ENCODE data around the gene WIF1. TPM values are rescaled to one million over a fixed set of nuclear protein-coding genes. Genes with fewer than 3 reads are reported as not detected.

Gene WIF1
- total and polyA plus RNA-seq, 2 of the 4 experiments (the other 2 are of a cell fraction) = not detected

DNA sequence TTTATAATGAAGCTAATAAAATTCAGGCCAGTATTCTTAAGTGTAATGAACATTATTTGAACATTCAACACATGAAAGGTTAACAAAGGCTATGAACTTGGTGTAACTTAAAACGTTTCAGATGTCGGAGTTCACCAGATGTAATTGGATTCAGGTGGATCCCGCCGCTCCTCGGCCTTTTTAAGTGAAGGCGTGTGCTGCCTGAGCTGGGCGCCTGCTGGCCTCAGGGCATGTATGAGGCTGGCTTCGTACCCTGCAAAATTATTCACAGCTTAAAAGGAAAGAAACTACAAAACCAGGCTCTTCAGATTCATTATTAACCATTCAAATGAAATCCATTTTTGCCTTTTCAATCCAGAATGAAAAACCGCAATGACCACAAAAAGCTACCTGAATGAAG, 69.9 kb downstream of the WIF1 start:
- intact Hi-C loops (cut with micrococcal nuclease) (no loop called here), in situ Hi-C loops (cut with MboI; ENCODE audit: low sequenced_read_pairs) (no loop called here), dilution Hi-C loops (cut with HindIII; ENCODE audit: low sequenced_read_pairs, unreplicated experiment) (no loop called here)
- Histone ChIP-seq H3K79me1 (ENCODE audit: low read depth in 1 of 2, low read length in 2 of 2) (no peaks in the 10 kb centered on the region), H2BK15ac (ENCODE audit: low read depth, low read length) (no peak overlapping the region), H3K56ac (ENCODE audit: extremely low read depth, insufficient read depth, low read length) (no peak overlapping the region), H3K4me2 (ENCODE audit: low read depth, low read length) (no peak overlapping the region), H4K91ac (ENCODE audit: insufficient read depth, low read depth, low read length) (no peak overlapping the region), H3K27me3 (ENCODE audit: control insufficient read depth, insufficient read depth, low read length) (peaks cover 7% of the 10 kb centered on the region), H3K14ac (replicated peaks; ENCODE audit: low read depth, low read length) (no peak overlapping the region), H2BK120ac (ENCODE audit: low read depth, low read length) (no peak overlapping the region), H3K36me3 (ENCODE audit: control insufficient read depth, insufficient read depth, low read length) (no peaks in the 10 kb centered on the region), H3K9me3 (ENCODE audit: control insufficient read depth, insufficient read depth, low read length) (no peaks in the 10 kb centered on the region), H3K4me1 (ENCODE audit: control insufficient read depth, insufficient read depth, low read length) (no peaks in the 10 kb centered on the region), H4K8ac (ENCODE audit: low read depth in 2 of 2, low read length in 2 of 2) (no peak overlapping the region), H3K4ac (ENCODE audit: low read depth, low read length) (no peak overlapping the region), H3K4me3 (ENCODE audit: insufficient read depth, low read depth, low read length) (no peak overlapping the region), H2AK5ac (ENCODE audit: low read depth, low read length) (no peak overlapping the region), H2AFZ (replicated peaks; ENCODE audit: low read length, poor library complexity) (no peak overlapping the region), H2BK20ac (ENCODE audit: low read depth, low read length) (no peak overlapping the region), H3K18ac (ENCODE audit: low read depth, low read length) (no peak overlapping the region), H3K9me1 (ENCODE audit: insufficient read depth, low read length) (no peaks in the 10 kb centered on the region), H2AK9ac (replicated peaks; ENCODE audit: low read depth, low read length, poor library complexity) (no peak overlapping the region), H4K5ac (ENCODE audit: low read depth, low read length) (no peak overlapping the region), H3K27ac (ENCODE audit: insufficient read depth, low read length) (no peak overlapping the region), H4K20me1 (ENCODE audit: insufficient read depth, low read length) (no peaks in the 10 kb centered on the region), H3K9ac (ENCODE audit: low read depth, low read length) (no peak overlapping the region), H3K23ac (ENCODE audit: low read depth, low read length) (no peak overlapping the region), H2BK5ac (ENCODE audit: low read depth, low read length, poor library complexity, severe bottlenecking) (no peak overlapping the region)
- no peak for DNase-seq
- ChIA-PET CTCF (no interaction called here), POLR2A (ENCODE audit: unreplicated experiment) (no interaction called here)
- no TSS peak for BruUV-seq (replicated peaks)
- WGBS, 2 experiments (ENCODE audit: extremely low coverage in 2 of 2, insufficient read length in 1 of 2) = 33% methylated on average over 1 of the region's 9 CpGs; no CpG with 5 or more reads in 1 of the 2 experiments
- no peak for ATAC-seq (ENCODE audit: low read depth)
- TF ChIP-seq, protein P1, sequence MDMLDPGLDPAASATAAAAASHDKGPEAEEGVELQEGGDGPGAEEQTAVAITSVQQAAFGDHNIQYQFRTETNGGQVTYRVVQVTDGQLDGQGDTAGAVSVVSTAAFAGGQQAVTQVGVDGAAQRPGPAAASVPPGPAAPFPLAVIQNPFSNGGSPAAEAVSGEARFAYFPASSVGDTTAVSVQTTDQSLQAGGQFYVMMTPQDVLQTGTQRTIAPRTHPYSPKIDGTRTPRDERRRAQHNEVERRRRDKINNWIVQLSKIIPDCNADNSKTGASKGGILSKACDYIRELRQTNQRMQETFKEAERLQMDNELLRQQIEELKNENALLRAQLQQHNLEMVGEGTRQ (IDR thresholded peaks at IDR 0.05; ENCODE audit: low read depth, low read length) = no peak
- no peak for TF ChIP-seq NFE2L2 (IDR thresholded peaks at IDR 0.05; ENCODE audit: low read depth, low read length)
- TF ChIP-seq POLR2A (IDR thresholded peaks at IDR 0.05; ENCODE audit: low read depth, low read length) = no peak
- TF ChIP-seq, protein P2, sequence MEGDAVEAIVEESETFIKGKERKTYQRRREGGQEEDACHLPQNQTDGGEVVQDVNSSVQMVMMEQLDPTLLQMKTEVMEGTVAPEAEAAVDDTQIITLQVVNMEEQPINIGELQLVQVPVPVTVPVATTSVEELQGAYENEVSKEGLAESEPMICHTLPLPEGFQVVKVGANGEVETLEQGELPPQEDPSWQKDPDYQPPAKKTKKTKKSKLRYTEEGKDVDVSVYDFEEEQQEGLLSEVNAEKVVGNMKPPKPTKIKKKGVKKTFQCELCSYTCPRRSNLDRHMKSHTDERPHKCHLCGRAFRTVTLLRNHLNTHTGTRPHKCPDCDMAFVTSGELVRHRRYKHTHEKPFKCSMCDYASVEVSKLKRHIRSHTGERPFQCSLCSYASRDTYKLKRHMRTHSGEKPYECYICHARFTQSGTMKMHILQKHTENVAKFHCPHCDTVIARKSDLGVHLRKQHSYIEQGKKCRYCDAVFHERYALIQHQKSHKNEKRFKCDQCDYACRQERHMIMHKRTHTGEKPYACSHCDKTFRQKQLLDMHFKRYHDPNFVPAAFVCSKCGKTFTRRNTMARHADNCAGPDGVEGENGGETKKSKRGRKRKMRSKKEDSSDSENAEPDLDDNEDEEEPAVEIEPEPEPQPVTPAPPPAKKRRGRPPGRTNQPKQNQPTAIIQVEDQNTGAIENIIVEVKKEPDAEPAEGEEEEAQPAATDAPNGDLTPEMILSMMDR (conservative IDR thresholded peaks at IDR 0.05; ENCODE audit: low read depth, low read length) = no peak
- TF ChIP-seq RCOR1 (IDR thresholded peaks at IDR 0.05; ENCODE audit: insufficient replicate concordance, low read length) = no peak
- no peak for TF ChIP-seq SMC3 (IDR thresholded peaks at IDR 0.05; ENCODE audit: low read depth, low read length)
- TF ChIP-seq MAZ (IDR thresholded peaks at IDR 0.05; ENCODE audit: borderline replicate concordance, low read depth, low read length) = no peak
- no peak for TF ChIP-seq BHLHE40 (IDR thresholded peaks at IDR 0.05; ENCODE audit: low read depth, low read length)
- no peak for TF ChIP-seq MXI1 (IDR thresholded peaks at IDR 0.05; ENCODE audit: borderline replicate concordance, low read depth, low read length)
- TF ChIP-seq RFX5 (IDR thresholded peaks at IDR 0.05; ENCODE audit: low read depth, low read length) = no peak
- TF ChIP-seq, protein P3, sequence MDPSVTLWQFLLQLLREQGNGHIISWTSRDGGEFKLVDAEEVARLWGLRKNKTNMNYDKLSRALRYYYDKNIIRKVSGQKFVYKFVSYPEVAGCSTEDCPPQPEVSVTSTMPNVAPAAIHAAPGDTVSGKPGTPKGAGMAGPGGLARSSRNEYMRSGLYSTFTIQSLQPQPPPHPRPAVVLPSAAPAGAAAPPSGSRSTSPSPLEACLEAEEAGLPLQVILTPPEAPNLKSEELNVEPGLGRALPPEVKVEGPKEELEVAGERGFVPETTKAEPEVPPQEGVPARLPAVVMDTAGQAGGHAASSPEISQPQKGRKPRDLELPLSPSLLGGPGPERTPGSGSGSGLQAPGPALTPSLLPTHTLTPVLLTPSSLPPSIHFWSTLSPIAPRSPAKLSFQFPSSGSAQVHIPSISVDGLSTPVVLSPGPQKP (IDR thresholded peaks at IDR 0.05; ENCODE audit: borderline replicate concordance, low read depth, low read length) = no peak
- TF ChIP-seq CEBPB (IDR thresholded peaks at IDR 0.05; ENCODE audit: low read depth, low read length) = no peak
- TF ChIP-seq MAFK (IDR thresholded peaks at IDR 0.05; ENCODE audit: low read depth, low read length) = no peak
- no peak for TF ChIP-seq CHD1 (IDR thresholded peaks at IDR 0.05; ENCODE audit: low read depth, low read length)
- no peak for TF ChIP-seq RAD21 (IDR thresholded peaks at IDR 0.05; ENCODE audit: low read length)
- no peak for TF ChIP-seq FOS (IDR thresholded peaks at IDR 0.05; ENCODE audit: low read depth, low read length)

Measured in IMR-90 (cell line).